HepG2 (cell line): ENCODE measurements around the gene PPM1H. TPM values are rescaled to one million over a fixed set of nuclear protein-coding genes. Genes with fewer than 3 reads are reported as not detected.

Source experiments
- ATAC-seq: fragments of 200-7000 bp; cut with Tn5 transposase; 3 replicates; pipeline ENCODE4 v1.9.1; 2020; ENCODE audit warnings: mild to moderate bottlenecking, moderate library complexity
- Bru-seq: library from RNA; stranded (reverse); fragments of 400-500 nt; gene quantifications from one replicate; lab custom pipeline; 2021; lab: Mats Ljungman, UMichigan
- BruChase-seq, 2 experiments: library from RNA; stranded (reverse); fragments of 400-500 nt; gene quantifications; one replicate each; lab custom pipeline; 2021; lab: Mats Ljungman, UMichigan
- BruUV-seq: library from RNA; stranded (reverse); fragments of 400-500 nt; replicated peaks from 2 replicates; lab custom pipeline; 2021; lab: Mats Ljungman, UMichigan
- CTCF ChIA-PET: fragments of 300-600 bp; formaldehyde crosslinking; extraction: SDS; loops from one replicate; lab custom pipeline; 2021; ENCODE audit warnings: low total read pairs, inconsistent platforms, low intra/inter-chr PET ratio; lab: Yijun Ruan, JAX
- POLR2A ChIA-PET: fragments of 350-600 bp; sonication (Branson Sonifier 250); formaldehyde crosslinking; loops from one replicate; lab custom pipeline; 2020; ENCODE audit warnings: antibody characterized with exemption, inconsistent platforms; lab: Yijun Ruan, JAX
- DNase-seq: peaks from one replicate; pipeline ENCODE4 v3.0.0-alpha.2; 2015; ENCODE audit warnings: low spot score
- FAIRE-seq: peaks from 3 replicates; lab custom pipeline; 2011; peaks lifted over from hg19 to GRCh38; lab: Jason Lieb, UNC
- H2AFZ ChIP-seq: one replicate; pipeline ENCODE4 v1.6.1; 2011; ENCODE audit warnings: low read length, inconsistent platforms
- H3K27ac ChIP-seq: fragments of 300-600 bp; 3 replicates; pipeline ENCODE4 v1.8.0; 2011; ENCODE audit warnings: mixed run types, mild to moderate bottlenecking, mixed read lengths, low read length, inconsistent platforms; ENCODE audit not compliant: insufficient read depth; ENCODE audit errors: extremely low read length
- H3K27me3 ChIP-seq, 2 experiments: fragments of 200-600 bp in 1 of 2; 2 replicates in 1 of 2; 3 replicates in 1 of 2; pipeline versions ENCODE4 v1.6.0 to v1.8.0; 2011; ENCODE audit warnings: low read length in 2 of 2, mild to moderate bottlenecking in 2 of 2, moderate library complexity in 2 of 2, inconsistent platforms in 1 of 2; ENCODE audit not compliant: insufficient read depth in 2 of 2, control insufficient read depth in 1 of 2
- H3K36me3 ChIP-seq, 2 experiments: fragments of 200-600 bp in 1 of 2; replicated peaks in 1 of 2; 2 replicates in 1 of 2; 3 replicates in 1 of 2; pipeline versions ENCODE4 v1.5.1 to v1.8.0; 2011; ENCODE audit warnings: low read length in 2 of 2, inconsistent platforms in 1 of 2; ENCODE audit not compliant: insufficient read depth in 2 of 2, control insufficient read depth in 1 of 2
- H3K4me1 ChIP-seq: 2 replicates; pipeline ENCODE4 v1.5.1; 2012; ENCODE audit warnings: low read length, inconsistent platforms; ENCODE audit not compliant: insufficient read depth
- H3K4me2 ChIP-seq: 2 replicates; pipeline ENCODE4 v1.6.0; 2011; ENCODE audit warnings: low read depth, low read length, inconsistent platforms
- H3K4me3 ChIP-seq, 3 experiments: fragments of 200-600 bp in 1 of 3; sonication (generic), shearing (Covaris generic) in 1 of 3; replicated peaks in 1 of 3; 2 replicates each; pipeline ENCODE4 v1.5.1; 2011 to 2016; ENCODE audit warnings: low read length in 3 of 3, inconsistent platforms in 2 of 3, low read depth in 2 of 3, mild to moderate bottlenecking in 2 of 3, control low read depth in 1 of 3, mixed read lengths in 1 of 3; ENCODE audit not compliant: insufficient read depth in 1 of 3
- H3K79me2 ChIP-seq: one replicate; pipeline ENCODE4 v1.6.1; 2011; ENCODE audit warnings: low read length, inconsistent platforms; ENCODE audit not compliant: insufficient read depth
- H3K9ac ChIP-seq: 2 replicates; pipeline ENCODE4 v1.6.0; 2011; ENCODE audit warnings: mild to moderate bottlenecking, low read depth, low read length, inconsistent platforms; ENCODE audit not compliant: insufficient read depth
- H3K9me3 ChIP-seq: 2 replicates; pipeline ENCODE4 v1.5.1; 2012; ENCODE audit warnings: mild to moderate bottlenecking, low read length
- H4K20me1 ChIP-seq: 2 replicates; pipeline ENCODE4 v1.6.0; 2011; ENCODE audit warnings: inconsistent platforms, mild to moderate bottlenecking, low read length, moderate library complexity; ENCODE audit not compliant: insufficient read depth
- ZBTB26 ChIP-seq: IDR thresholded peaks from 2 replicates; pipeline ENCODE4 v1.6.1; 2016; ENCODE audit warnings: missing compliant biosample characterization, missing genetic modification reagents, borderline replicate concordance
- ZBTB40 ChIP-seq, 2 experiments: fragments of 450-650 bp in 1 of 2; sonication (generic) in 1 of 2; formaldehyde crosslinking in 1 of 2; IDR thresholded peaks; 2 replicates each; pipeline versions ENCODE4 v1.6.1 to v1.8.0; 2016 to 2022; ENCODE audit warnings: antibody characterized with exemption in 1 of 2, mild to moderate bottlenecking in 1 of 2, missing genetic modification reagents in 1 of 2
- ZMAT3 ChIP-seq: sonication (generic); formaldehyde crosslinking; conservative IDR thresholded peaks from 2 replicates; pipeline ENCODE4 v1.7.0; 2021; ENCODE audit warnings: missing genetic modification reagents
- ZNF644 ChIP-seq: IDR thresholded peaks from 2 replicates; pipeline ENCODE4 v1.6.1; 2016; ENCODE audit warnings: low read depth
- ZNF7 ChIP-seq: IDR thresholded peaks from 2 replicates; pipeline ENCODE4 v1.6.1; 2016; ENCODE audit warnings: missing biosample characterization, missing genetic modification reagents
- WGBS: methylation state at CpG from one replicate; pipeline ENCODE4 v1.1.6; 2017; ENCODE audit warnings: low lambda C conversion rate; 5-methylcytosine and 5-hydroxymethylcytosine counted together
- in situ Hi-C: cut with HindIII; loops from 2 replicates; pipeline ENCODE4 v1.10.0; 2017; ENCODE audit warnings: low pct_unique_long_range_greater_than_20kb; ENCODE audit not compliant: extremely low pct_ligation_motif_present
- intact Hi-C: fragments of 100-400 bp; cut with micrococcal nuclease; formaldehyde crosslinking; loops from one replicate; pipeline ENCODE4 v1.10.0; 2022; ENCODE audit not compliant: unreplicated experiment
- long read RNA-seq, 2 experiments: library from RNA in 1 of 2; library from polyadenylated mRNA in 1 of 2; stranded (forward) in 1 of 2; unstranded in 1 of 2; transcript quantifications; one replicate each; pipeline ENCODE4 v2.0.0, GENCODE V29; 2019 to 2022
- polyA minus RNA-seq, 3 experiments: library from RNA; depleted of rRNA, polyadenylated mRNA; stranded (reverse); fragments of >200 nt; gene quantifications; 2 replicates each; pipeline ENCODE4 v1.2.3, GENCODE V29; 2011; ENCODE audit warnings: low replicate concordance in 1 of 3
- polyA plus RNA-seq, 8 experiments: library from polyadenylated mRNA; depleted of rRNA in 3 of 8; stranded (reverse) in 7 of 8; unstranded in 1 of 8; fragments of >200 nt; fragmentation: Illumina TruSeq in 4 of 8; extraction: Trizol in 4 of 8; gene quantifications; 2 replicates each; pipeline versions ENCODE4 v1.2.1 to v1.2.3, GENCODE V29; 2011 to 2016; ENCODE audit warnings: low read depth in 4 of 8, missing spikeins in 1 of 8, mixed read lengths in 1 of 8; ENCODE audit not compliant: insufficient read depth in 1 of 8
- total RNA-seq, 5 experiments: library from RNA; depleted of rRNA; stranded (reverse); fragments of >200 nt; fragmentation: Illumina TruSeq; extraction: Trizol; gene quantifications; 2 replicates each; pipeline ENCODE4 v1.2.3, GENCODE V29; 2016; ENCODE audit warnings: low read depth in 1 of 5

The PPM1H gene
- total RNA-seq (2016; rRNA removed; fragmentation: Illumina TruSeq; extraction: Trizol) (38.1 and 42.0 TPM in 2 replicates), polyA plus RNA-seq (2011; rRNA removed) (16.9 and 29.1 TPM in 2 replicates), polyA minus RNA-seq (2011; rRNA and poly(A)+ RNA removed; ENCODE audit: low replicate concordance) (8.3 and 68.0 TPM in 2 replicates), Bru-seq, nascent RNA (percentile 92 among the genes with signal in this experiment), BruChase-seq, experiment 1, labeled RNA remaining after a 6-hour chase (percentile 82 among the genes with signal in this experiment), BruChase-seq, experiment 2, labeled RNA remaining after a 2-hour chase (percentile 83 among the genes with signal in this experiment)
- 3.3 and 5.2 TPM in 2 replicates for total RNA-seq (2016; cell fraction: cytosol; rRNA removed; fragmentation: Illumina TruSeq; extraction: Trizol; ENCODE audit: low read depth)
- total RNA-seq (2016; cell fraction: insoluble cytoplasmic fraction; rRNA removed; fragmentation: Illumina TruSeq; extraction: Trizol) = 35.2 and 37.3 TPM in 2 replicates
- total RNA-seq (2016; cell fraction: membrane; rRNA removed; fragmentation: Illumina TruSeq; extraction: Trizol) = 19.9 and 22.6 TPM in 2 replicates
- 29.6 and 34.5 TPM in 2 replicates for total RNA-seq (2016; cell fraction: nucleus; rRNA removed; fragmentation: Illumina TruSeq; extraction: Trizol)
- polyA plus RNA-seq (2011; cell fraction: cytosol; rRNA removed) = 19.3 and 19.9 TPM in 2 replicates
- 19.8 and 26.0 TPM in 2 replicates for polyA plus RNA-seq (2011; cell fraction: nucleus; rRNA removed)
- 9.9 and 26.1 TPM in 2 replicates for polyA plus RNA-seq (2012)
- polyA plus RNA-seq (2016; cell fraction: cytosol; fragmentation: Illumina TruSeq; extraction: Trizol; ENCODE audit: low read depth) = 1.6 and 1.8 TPM in 2 replicates
- polyA plus RNA-seq (2016; cell fraction: insoluble cytoplasmic fraction; fragmentation: Illumina TruSeq; extraction: Trizol; ENCODE audit: low read depth) = 32.1 and 32.9 TPM in 2 replicates
- 8.9 and 10.6 TPM in 2 replicates for polyA plus RNA-seq (2016; cell fraction: membrane; fragmentation: Illumina TruSeq; extraction: Trizol; ENCODE audit: low read depth)
- polyA plus RNA-seq (2016; cell fraction: nucleus; fragmentation: Illumina TruSeq; extraction: Trizol; ENCODE audit: insufficient read depth, low read depth) = 24.8 and 26.5 TPM in 2 replicates
- polyA minus RNA-seq (2011; cell fraction: cytosol; rRNA and poly(A)+ RNA removed) = 32.6 and 42.5 TPM in 2 replicates
- 39.3 and 42.1 TPM in 2 replicates for polyA minus RNA-seq (2011; cell fraction: nucleus; rRNA and poly(A)+ RNA removed)
- long read RNA-seq, experiment 1, full-length matches to known transcripts = 2 of 16 reads
- long read RNA-seq, experiment 1, partial matches to known transcripts = 0 of 16 reads
- long read RNA-seq, experiment 1, other reads (novel, unspliced or antisense) = 14 of 16 reads
- long read RNA-seq, experiment 2, full-length matches to known transcripts = 14 of 72 reads
- long read RNA-seq, experiment 2, partial matches to known transcripts = 7 of 72 reads
- long read RNA-seq, experiment 2, other reads (novel, unspliced or antisense) = 51 of 72 reads

GRCh38 chr12:62934799-62935674 lies at the start of gene PPM1H:
PPM1H (minus strand) TSS chr12:62935150; CDS start chr12:62934736, 414 bp downstream.
- Histone ChIP-seq H3K4me1 (peaks cover 42% of the 10 kb centered on the region), H3K4me3 (peak within 1 kb of the TSS; percentile 90 to 97 (median 97)), H4K20me1 (peaks cover 11% of the 10 kb centered on the region), H3K4me2 (peak within 1 kb of the TSS; percentile 87), H3K9ac (peak within 1 kb of the TSS; percentile 87), H3K79me2 (peaks cover 47% of the 10 kb centered on the region), H3K27ac (peak within 1 kb of the TSS; percentile 74), H3K36me3 (no peaks in the 10 kb centered on the region; a peak in 1 of 5 replicates), H2AFZ (peak within 1 kb of the TSS; percentile 79), H3K9me3 (no peaks in the 10 kb centered on the region), H3K27me3 (no peaks in the 10 kb centered on the region; a peak in 1 of 5 replicates)
- no TSS peak for BruUV-seq
- CTCF ChIA-PET = interaction anchor here (0.7 kb wide), 1 partner anchor 134 kb away, joined by 3 read pairs; no protein-coding TSS in a partner anchor
- FAIRE-seq (peak; percentile 66), DNase-seq (peak; percentile 86), ATAC-seq (peak; percentile 95)
- in situ Hi-C loops (no loop called here), intact Hi-C loops (loop anchor here (1.0 to 5.0 kb wide), 6 partner anchors 32 to 136 kb away; no protein-coding TSS in a partner anchor)
- POLR2A ChIA-PET = interaction anchor here (0.6 to 3.1 kb wide), 12 partner anchors 13 to 916 kb away, joined by 3 to 27 read pairs (median 4); no protein-coding TSS in a partner anchor
- 0% methylated on average over 22 of the region's 69 CpGs for WGBS
- 0 out of 2 replicates have a peak, but pooled peaks have one; percentile 24 for TF ChIP-seq ZNF644
- TF ChIP-seq ZMAT3 (CRISPR knock-in tag) = no peak
- peak; percentile 86 for TF ChIP-seq ZBTB26 (CRISPR knock-in tag)
- TF ChIP-seq ZBTB40 (IDR thresholded peaks at IDR 0.05) = no peak
- TF ChIP-seq ZBTB40 (CRISPR knock-in tag; IDR thresholded peaks at IDR 0.05) = no peak; the same call in 1 of the 2 replicates
- no peak for TF ChIP-seq ZNF7
